CD1c-positive myeloid dendritic cell (primary cell): ENCODE data around the gene ST6GALNAC3.
"Not testable (repeated sequence)": the region's sequence is repeated elsewhere in the genome, so short reads cannot be mapped to it uniquely, and the experiment has no call there.

Source experiments
- DNase-seq: peaks from one replicate; pipeline ENCODE4 v3.0.0-alpha.2; 2016; ENCODE audit errors: extremely low spot score

The ST6GALNAC3 gene

GRCh38 chr1:76190749-76191424, 116.3 kb downstream of the ST6GALNAC3 start:
- DNase-seq, result no peak

DNA sequence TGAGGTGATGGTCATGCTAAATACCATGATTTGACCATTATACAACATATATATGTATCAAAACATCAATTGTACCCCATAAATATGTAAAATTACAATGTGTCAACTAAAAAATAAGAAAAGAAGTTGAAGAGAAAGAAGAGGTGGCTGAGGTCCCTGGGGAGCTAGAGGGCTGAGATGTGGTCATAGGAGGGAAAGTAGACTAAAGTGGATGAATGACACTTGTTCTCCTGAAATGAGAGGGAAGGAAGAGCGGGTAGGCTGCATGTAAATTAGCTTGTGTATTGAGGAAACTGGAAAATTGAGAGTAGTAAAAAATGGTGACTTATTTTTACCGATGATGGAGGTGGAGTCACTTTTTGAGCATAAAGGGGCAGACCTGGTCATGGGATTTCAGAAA, 117.0 kb downstream of the ST6GALNAC3 start:
- no peak for DNase-seq

DNA sequence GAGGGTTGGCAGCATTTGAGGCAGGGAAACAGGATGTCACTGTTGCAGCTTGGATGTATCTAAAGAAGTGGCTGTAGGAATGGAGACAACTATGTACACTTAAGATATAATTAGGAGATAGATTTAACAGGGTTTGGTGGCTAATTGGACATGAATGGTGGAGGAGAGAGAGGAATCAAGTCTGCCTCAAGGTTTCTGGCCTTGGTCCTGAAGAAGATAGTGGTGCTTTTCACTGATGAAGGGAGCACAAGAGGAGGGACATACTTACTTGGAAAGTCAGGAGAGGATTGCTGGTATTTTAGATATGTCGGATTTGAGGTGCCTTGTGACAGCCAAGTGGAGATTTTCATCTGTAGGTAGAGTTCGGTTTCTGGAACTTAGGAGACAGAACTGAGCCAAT, 123.9 kb downstream of the ST6GALNAC3 start:
- no peak for DNase-seq

- no peak for DNase-seq
These were observed 128.1 kb downstream of the ST6GALNAC3 start for GRCh38 chr1:76202670-76203069.

GRCh38 chr1:76203127-76203526, 128.6 kb downstream of the ST6GALNAC3 start:
- no peak for DNase-seq

GRCh38 chr1:76209238-76209637, 134.7 kb downstream of the ST6GALNAC3 start:
- no peak for DNase-seq

- DNase-seq, result no peak
These were observed 135.1 kb downstream of the ST6GALNAC3 start for GRCh38 chr1:76209648-76210047.

DNA sequence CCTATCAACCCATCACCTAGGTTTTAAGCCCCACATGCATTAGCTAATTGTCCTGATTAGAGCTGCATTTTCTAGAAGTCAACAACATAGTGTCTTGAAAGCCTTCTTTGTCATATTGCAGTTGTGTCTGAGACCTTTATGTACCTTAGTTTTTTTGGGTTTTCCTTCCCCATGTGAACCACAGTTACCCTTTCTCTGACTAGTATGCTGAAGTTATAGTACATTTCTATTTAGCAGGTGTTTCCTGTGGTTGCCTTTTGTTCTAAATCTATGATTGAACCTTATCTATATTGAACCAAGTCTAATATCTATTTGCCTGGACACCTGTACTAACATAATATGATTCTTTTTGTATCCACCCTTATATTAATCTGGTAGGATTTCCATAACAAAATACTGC, 135.6 kb downstream of the ST6GALNAC3 start:
- no peak for DNase-seq

- DNase-seq, result no peak
These were observed 144.3 kb downstream of the ST6GALNAC3 start for GRCh38 chr1:76218888-76219287.

DNA sequence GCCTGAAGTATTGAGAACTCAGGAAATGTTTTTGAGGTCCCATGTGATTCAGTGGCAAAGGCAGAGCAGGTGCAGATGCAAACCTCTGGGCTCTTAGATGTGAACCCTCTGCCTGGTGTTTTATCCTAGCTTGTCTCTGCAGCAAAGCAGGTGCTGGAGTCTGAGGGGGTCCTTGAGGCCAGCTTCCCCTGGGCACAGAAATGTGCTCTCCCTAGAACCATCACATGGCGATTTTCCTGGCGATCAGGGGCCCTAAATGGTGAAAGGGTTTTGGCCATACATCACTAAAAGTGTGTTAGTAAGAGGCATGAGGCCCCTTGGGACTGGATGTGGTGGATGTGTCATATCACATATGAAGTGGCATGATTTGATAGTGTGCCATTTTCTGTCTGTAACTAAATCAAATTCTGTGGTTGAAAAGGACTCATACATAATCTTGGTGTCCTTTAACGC, 144.8 kb downstream of the ST6GALNAC3 start:
- no peak for DNase-seq

- DNase-seq, result no peak
These were observed 150.2 kb downstream of the ST6GALNAC3 start for GRCh38 chr1:76224752-76225151.

GRCh38 chr1:76225526-76225925, 151.0 kb downstream of the ST6GALNAC3 start:
- no peak for DNase-seq

DNA sequence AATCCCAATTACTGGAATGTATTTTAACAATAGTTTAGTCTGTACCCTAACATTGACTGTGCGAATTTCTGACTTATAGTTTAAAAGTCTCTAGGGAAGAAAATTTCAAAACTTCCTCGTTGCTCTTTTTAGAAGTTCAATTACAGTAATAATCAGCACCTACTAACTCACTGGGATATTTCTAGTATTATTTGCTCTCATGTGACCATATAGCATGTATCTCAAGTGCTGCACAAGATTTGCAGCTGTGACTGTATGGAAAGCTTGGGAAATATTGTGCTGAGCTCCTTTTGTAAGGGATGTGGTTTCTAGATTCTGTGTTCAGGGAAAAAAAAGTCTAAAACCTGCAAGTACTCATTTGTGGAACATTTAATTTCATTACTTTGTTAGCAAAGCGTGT, 153.1 kb downstream of the ST6GALNAC3 start:
- DNase-seq, result no peak

- DNase-seq, result no peak
These were observed 154.9 kb downstream of the ST6GALNAC3 start for GRCh38 chr1:76229279-76230005.

DNA sequence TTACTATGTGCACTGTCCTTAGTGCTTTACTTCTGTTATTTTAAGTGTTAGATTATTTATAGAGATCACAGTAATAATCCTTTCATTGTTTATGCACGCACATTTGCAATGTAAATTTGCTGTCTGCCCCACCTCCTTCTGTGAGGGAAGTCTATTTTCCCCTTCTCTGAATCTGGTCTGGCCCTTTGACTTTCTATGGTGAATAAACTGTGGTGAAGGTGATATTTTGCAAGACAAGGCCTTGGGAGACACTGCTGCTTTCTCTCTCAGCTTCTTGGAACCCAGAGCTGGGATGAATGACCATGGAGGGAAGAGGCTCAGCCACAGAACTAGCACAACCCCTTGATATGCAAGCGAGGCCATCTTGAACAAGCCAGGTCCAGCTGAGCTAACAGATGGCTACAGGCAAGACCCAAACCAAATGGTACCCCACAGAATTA, 156.3 kb downstream of the ST6GALNAC3 start:
- no peak for DNase-seq

GRCh38 chr1:76231320-76231719, 156.8 kb downstream of the ST6GALNAC3 start:
- DNase-seq, result no peak

DNA sequence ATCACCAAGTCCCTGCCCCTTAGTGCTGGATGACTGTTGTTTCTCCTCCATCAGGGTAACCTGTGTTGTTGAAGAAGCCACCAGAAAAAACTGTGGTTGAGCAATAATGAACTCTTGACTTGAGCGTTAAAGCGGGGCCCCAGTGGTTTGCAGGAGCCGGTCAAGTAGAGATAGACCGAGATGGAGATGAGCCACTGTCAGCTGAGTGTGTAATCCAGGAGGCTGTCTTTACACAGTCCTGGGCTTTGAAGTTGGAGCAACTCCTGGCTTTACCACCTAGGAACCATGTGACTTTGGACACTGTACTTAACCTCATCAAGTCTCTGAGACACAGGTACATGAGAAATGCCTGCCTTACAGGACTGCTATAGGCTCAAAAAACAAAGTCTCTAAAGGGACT, 158.1 kb downstream of the ST6GALNAC3 start:
- no peak for DNase-seq

DNA sequence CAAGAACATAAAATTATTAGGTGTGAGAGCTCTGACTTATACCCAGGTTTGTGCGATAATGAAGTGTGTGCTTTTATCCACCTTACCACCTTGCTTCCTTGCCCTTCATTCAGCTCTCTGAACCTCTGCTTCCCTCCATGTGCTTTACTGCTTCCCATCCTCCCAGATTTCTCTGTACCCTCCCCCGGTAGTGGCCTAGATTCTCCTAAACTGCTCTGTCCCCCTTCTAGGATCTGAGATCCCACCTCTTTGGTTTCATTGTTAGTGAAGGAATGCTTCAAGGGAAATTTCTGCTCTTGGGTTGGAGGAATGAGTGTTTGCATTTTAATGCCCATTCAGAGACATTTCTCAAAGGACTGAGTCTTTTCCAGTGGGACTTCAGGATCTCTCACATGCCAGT, 159.5 kb downstream of the ST6GALNAC3 start:
- no peak for DNase-seq

DNA sequence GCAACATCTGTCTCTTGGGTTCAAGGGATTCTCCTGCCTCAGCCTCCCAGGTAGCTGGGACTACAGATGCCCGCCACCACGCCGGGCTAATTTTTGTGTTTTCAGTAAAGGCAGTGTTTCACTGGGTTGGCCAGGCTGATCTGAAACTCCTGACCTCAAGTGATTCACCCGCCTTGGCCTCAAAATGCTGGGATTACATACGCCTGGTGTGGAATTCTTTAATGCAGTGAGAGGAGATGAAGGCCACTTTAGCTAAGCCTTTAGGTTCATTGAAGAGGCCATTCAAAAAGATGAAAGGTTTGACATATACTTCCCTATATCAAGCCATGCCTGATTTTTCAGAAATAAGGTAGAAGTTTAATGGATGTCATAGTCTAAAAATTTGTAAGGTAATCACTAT, 162.7 kb downstream of the ST6GALNAC3 start:
- no peak for DNase-seq

GRCh38 chr1:76238094-76238628, 163.6 kb downstream of the ST6GALNAC3 start:
- DNase-seq, result no peak

DNA sequence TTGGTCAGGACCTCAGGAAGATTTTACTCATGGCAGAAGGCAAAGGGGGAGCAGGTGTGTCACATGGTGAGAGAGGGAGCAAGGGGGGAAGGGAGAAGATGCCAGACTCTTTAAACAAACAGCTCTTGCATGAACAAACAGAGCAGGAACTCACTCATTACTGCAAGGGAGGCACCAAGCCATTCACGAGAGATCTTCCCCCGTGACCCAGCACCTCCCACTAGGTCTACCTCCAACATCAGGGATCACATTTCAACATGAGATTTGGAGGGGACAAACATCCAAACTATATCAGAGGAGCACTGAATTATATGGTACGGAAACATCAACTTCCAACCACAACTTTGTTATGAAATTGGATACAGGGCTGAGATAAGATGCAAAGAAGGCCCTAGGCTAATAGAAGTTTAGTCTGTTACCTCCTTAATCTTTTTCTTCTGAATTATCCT, 164.9 kb downstream of the ST6GALNAC3 start:
- DNase-seq, result no peak

DNA sequence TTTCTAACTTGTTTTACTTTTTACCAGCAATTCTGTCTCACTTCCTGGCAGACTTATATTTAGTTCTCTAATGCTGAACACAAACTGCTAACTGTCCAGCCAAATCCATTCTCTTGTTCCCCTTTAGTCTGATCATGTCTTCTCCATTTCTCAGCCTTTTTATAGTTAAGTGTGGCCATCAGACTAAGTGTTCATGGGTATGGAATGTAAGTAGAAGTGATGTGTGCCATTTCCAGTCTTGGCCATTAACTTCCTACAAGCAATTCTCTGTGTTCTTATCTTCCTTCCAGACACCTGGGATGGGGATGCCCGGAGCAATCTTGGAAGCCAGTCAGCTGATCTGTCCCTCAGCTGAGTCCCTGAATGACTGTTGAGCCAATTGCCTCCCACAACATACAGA, 165.8 kb downstream of the ST6GALNAC3 start:
- DNase-seq, result peak; percentile 10

DNA sequence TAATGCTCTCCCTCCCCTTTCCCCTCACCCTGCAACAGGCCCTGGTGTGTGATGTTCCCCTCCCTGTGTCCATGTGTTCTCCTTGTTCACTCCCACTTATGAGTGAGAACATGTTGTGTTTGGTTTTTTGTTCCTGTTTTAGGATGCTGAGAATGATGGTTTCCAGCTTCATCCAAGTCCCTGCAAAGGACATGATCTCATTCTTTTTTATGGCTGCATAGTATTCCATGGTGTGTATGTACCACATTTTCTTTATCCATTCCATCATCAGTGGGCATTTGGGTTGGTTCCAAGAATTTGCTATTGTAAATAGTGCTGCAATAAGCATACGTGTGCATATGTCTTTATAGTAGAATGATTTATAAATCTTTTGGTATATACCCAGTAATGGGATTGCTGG, 168.0 kb downstream of the ST6GALNAC3 start:
- not testable (repeated sequence) for DNase-seq
